ENCODE data around the gene MBOAT2.

MBOAT2 gene

GRCh38 chr2:8836971-8837794, 166.3 kb downstream of the MBOAT2 start, which contains the start of gene KIDINS220:
TSS of gene KIDINS220 (minus strand) at chr2:8837613. CDS start at chr2:8827093, 10,520 bp downstream.
- in situ Hi-C loops (cut with MboI; ENCODE audit: low sequenced_read_pairs): no loop called here

- in situ Hi-C loops (cut with MboI; ENCODE audit: low sequenced_read_pairs): no loop called here
These were observed 168.2 kb downstream of the MBOAT2 start for GRCh38 chr2:8835279-8835678.

GRCh38 chr2:8833853-8834252, 169.6 kb downstream of the MBOAT2 start:
- in situ Hi-C loops (cut with MboI; ENCODE audit: low sequenced_read_pairs): no loop called here

GRCh38 chr2:8831516-8831915, 172.0 kb downstream of the MBOAT2 start:
- in situ Hi-C loops (cut with MboI; ENCODE audit: low sequenced_read_pairs): no loop called here

- in situ Hi-C loops (cut with MboI; ENCODE audit: low sequenced_read_pairs): no loop called here
These were observed 175.8 kb downstream of the MBOAT2 start for GRCh38 chr2:8827729-8828128.

- in situ Hi-C loops (cut with MboI; ENCODE audit: low sequenced_read_pairs): no loop called here
These were observed 181.3 kb downstream of the MBOAT2 start for GRCh38 chr2:8822218-8822617.

- in situ Hi-C loops (cut with MboI; ENCODE audit: low sequenced_read_pairs): no loop called here
These were observed 181.9 kb downstream of the MBOAT2 start for GRCh38 chr2:8821276-8822217.

- in situ Hi-C loops (cut with MboI; ENCODE audit: low sequenced_read_pairs): no loop called here
These were observed 183.5 kb downstream of the MBOAT2 start for GRCh38 chr2:8819948-8820347.

- in situ Hi-C loops (cut with MboI; ENCODE audit: low sequenced_read_pairs): no loop called here
These were observed 184.3 kb downstream of the MBOAT2 start for GRCh38 chr2:8819194-8819593.

- in situ Hi-C loops (cut with MboI; ENCODE audit: low sequenced_read_pairs): no loop called here
These were observed 186.3 kb downstream of the MBOAT2 start for GRCh38 chr2:8817221-8817620.

- in situ Hi-C loops (cut with MboI; ENCODE audit: low sequenced_read_pairs): no loop called here
These were observed 196.4 kb downstream of the MBOAT2 start for GRCh38 chr2:8806885-8807704.

GRCh38 chr2:8805278-8806210, 197.9 kb downstream of the MBOAT2 start:
- in situ Hi-C loops (cut with MboI; ENCODE audit: low sequenced_read_pairs): no loop called here

- in situ Hi-C loops (cut with MboI; ENCODE audit: low sequenced_read_pairs): no loop called here
These were observed 199.7 kb downstream of the MBOAT2 start for GRCh38 chr2:8803658-8804379.

- in situ Hi-C loops (cut with MboI; ENCODE audit: low sequenced_read_pairs): no loop called here
These were observed 200.7 kb downstream of the MBOAT2 start for GRCh38 chr2:8802741-8803140.
